ENCODE results near the gene NCAM2.
"Not testable (repeated sequence)": the region's sequence is repeated elsewhere in the genome, so short reads cannot be mapped to it uniquely, and the experiment has no call there.

The NCAM2 gene

GRCh38 chr21:21345872-21346271 is 347.7 kb downstream of the NCAM2 start:
- DNase-seq: no peak

GRCh38 chr21:21366277-21366676 is 368.1 kb downstream of the NCAM2 start:
- DNase-seq: no peak

- no peak for DNase-seq
Observed at GRCh38 chr21:21367583-21367982, 369.4 kb downstream of the NCAM2 start.

GRCh38 chr21:21373969-21374368 is 375.8 kb downstream of the NCAM2 start:
- DNase-seq: no peak

GRCh38 chr21:21383126-21383525 is 384.9 kb downstream of the NCAM2 start:
- DNase-seq: no peak

GRCh38 chr21:21384977-21385376 is 386.8 kb downstream of the NCAM2 start:
- no peak for DNase-seq

DNA sequence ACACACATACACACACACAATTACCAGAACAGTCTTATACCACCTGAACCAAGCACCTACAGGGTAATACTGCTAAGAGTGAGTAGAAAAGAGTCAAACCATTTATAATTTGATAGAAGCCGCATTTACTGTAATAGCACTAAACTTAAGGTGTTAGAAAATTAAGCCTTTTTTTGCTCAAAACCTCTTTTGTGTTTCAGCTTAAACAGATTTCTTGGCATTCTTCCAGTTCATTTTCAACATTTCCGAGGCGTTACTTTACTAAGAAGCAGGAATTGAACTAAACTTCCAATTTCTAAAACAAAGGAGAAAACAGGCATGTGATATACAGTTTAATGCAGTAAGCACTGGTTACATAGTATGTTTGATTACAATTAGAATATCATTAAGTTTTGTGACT is 387.2 kb downstream of the NCAM2 start:
- DNase-seq: no peak

DNA sequence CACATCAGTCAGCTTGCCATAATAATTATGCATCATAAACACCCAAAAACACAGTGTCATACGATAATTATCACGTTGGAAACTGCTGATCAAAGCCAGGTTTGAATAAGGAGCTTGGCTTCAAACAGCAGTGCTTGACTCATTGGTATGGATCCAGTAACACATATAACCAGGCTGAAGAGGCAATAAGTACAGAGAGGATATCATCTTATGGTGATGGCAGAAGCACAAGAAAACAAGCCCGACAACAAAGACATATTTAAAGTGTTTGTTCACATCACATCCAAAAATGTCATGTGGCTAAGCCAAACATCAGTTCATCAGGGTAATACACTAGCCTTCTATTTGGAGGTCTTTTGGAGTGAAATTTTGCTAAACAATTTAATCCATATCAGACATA is 389.7 kb downstream of the NCAM2 start:
- no peak for DNase-seq

- DNase-seq: no peak
Observed at GRCh38 chr21:21394064-21394463, 395.9 kb downstream of the NCAM2 start.

DNA sequence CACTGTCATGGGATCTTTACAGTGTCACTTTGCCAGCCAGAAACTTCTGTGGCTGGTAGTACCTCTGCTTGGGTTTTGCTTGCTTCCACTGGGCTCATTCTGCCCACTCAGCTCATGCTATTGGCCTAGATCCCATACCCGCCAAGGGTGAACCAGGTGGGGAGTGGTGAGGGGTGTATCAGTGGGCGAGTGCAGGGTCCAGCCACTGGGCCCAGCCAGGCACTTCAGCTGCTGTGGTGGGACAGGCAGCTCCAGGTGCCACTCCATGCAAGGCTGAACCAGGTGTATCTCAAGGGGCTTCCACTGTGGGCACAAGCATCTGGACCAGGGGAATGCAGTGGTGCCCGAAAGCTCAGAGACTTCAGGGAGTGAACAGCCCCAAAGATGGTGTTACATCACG is 398.2 kb downstream of the NCAM2 start:
- no peak for DNase-seq

GRCh38 chr21:21397464-21397863 is 399.3 kb downstream of the NCAM2 start:
- DNase-seq: no peak

DNA sequence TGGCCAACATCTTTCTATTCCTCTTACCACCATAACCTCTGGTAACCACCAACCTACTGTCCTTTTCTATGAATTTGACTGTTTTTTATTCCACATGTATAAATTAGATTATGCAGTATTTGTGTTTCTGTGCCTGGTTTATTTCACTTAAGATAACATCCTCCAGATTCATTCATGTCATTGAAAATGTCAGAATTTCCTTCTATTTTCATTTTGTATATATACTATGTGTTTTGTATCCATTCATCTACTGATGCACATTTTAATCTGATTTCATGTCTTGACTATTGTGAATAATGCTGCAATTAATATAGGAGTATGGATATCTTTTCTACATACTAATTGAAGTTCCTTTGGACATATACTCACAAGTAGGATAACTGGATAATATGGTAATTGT is 403.2 kb downstream of the NCAM2 start:
- DNase-seq: no peak

DNA sequence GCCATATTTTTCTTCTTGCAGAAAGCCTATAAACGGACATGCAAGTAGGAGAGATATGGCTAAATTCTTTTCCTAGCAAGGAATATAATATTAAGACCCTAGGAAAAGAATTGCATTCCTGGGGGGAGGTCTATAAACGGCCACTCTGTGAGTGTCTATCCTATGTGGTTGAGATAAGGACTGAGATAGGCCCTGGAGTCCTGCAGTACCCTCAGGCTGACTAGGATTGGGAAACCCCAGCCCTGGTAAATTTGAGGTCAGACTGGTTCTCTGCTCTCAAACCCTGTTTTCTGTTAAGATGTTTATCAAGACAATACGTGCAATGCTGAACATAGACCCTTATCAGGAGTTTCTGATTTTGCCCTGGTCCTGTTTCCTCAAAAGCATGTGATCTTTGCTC is 404.0 kb downstream of the NCAM2 start:
- DNase-seq: not testable (repeated sequence)

GRCh38 chr21:21404261-21404660 is 406.1 kb downstream of the NCAM2 start:
- not testable (repeated sequence) for DNase-seq

GRCh38 chr21:21406921-21407320 is 408.7 kb downstream of the NCAM2 start:
- no peak for DNase-seq

DNA sequence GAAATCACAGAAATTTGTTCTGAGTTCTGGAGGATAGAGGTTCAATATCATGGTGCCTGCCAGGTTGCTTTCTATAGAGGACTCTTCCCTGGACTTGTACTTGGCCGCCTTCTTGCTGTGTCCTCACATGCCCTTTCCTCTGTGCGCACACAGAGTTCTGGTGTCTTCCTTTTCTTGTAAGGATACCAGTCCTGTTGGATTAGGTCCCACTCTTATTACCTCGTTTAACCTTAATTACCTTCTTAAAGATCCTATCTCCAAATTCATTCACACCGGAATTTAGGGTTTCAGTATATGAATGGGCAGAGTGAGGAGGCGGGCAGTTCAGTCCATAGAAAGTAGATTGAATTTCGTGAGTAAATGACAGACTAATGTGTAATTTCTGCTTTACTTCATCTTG is 413.9 kb downstream of the NCAM2 start:
- no peak for DNase-seq

DNA sequence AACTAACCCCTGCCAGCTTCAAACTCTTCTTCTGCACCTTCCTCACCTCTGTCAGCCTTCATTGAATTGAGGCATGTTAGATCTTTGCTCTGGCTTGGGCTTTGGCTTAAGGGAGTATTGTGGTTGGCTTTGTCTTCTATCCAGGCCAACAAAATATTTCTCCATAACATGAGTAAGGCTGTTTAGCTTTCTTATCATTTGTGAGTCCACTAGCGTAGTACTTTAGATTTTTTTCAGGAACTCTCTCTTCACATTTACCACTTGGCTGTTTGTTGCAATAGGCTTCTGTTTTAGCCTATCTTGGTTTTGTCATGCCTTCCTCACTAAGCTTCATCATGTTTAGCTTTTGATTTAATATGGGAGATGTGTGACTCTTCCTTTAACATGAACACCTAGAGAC is 417.5 kb downstream of the NCAM2 start:
- DNase-seq: no peak

- no peak for DNase-seq
Observed at GRCh38 chr21:21434944-21435343, 436.7 kb downstream of the NCAM2 start.

GRCh38 chr21:21436012-21436534 is 437.9 kb downstream of the NCAM2 start:
- no peak for DNase-seq

GRCh38 chr21:21439761-21440160 is 441.6 kb downstream of the NCAM2 start:
- no peak for DNase-seq

- DNase-seq: no peak
Observed at GRCh38 chr21:21457077-21457476, 458.9 kb downstream of the NCAM2 start.

- no peak for DNase-seq
Observed at GRCh38 chr21:21458124-21458631, 460.0 kb downstream of the NCAM2 start.

DNA sequence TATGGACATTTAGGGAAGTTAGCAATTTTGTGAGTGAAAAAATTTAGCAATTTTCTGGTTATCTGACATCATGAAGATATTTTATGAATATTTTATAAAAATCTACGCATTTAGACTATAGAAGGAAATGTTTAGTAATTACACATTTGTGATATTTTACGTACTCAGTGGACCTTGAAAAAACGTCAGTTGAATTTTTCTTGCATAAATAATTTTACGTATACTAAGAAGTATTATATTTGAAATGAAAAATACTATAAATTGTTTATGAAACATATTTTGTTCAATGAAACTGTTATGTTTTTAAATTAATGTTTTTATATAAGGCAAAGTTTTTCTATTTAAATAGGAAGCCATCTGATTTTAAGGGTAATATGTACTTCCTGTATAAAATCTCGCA is 462.8 kb downstream of the NCAM2 start:
- no peak for DNase-seq

- no peak for DNase-seq
Observed at GRCh38 chr21:21463456-21463855, 465.2 kb downstream of the NCAM2 start.

DNA sequence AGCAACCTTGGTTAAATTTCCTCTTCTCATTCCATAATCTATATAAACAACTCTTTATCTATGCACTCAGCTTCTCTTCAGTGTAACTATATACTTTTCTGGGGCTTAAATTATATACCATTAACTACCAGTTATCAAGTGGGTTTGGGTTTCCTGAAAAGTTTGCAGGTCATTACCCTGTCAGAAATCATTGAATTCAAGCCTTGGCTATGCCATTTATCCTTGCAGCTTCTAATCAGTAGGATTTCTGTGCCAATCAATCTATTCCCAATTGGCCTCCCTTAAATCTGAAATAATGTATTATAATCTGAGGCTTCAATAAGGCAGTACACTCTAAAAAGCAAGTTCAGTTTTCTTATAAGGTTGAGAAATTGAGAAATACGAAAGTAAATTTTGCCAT is 466.5 kb downstream of the NCAM2 start:
- no peak for DNase-seq

- no peak for DNase-seq
Observed at GRCh38 chr21:21466752-21467151, 468.5 kb downstream of the NCAM2 start.

All from DMS53 (cell line).